Daoy (cell line): ENCODE measurements around the gene DRD2. TPM values are rescaled to one million over a fixed set of nuclear protein-coding genes. Genes with fewer than 3 reads are reported as not detected.

Experiments
- DNase-seq: peaks from one replicate; pipeline ENCODE4 v3.0.0-alpha.2; 2015; ENCODE audit warnings: low read depth
- total RNA-seq: library from RNA; depleted of rRNA; stranded (reverse); fragments of >200 nt; shearing (Covaris generic); gene quantifications from 2 replicates; pipeline ENCODE4 v1.2.3, GENCODE V29; 2014; rRNA removed

Gene DRD2
- total RNA-seq, 1 experiment from 2014 or later = 0.23 TPM

- no peak for DNase-seq
Observed at GRCh38 chr11:113372309-113372708, 102.9 kb downstream of the DRD2 start.

GRCh38 chr11:113370634-113371033, 104.6 kb downstream of the DRD2 start:
- DNase-seq = no peak

GRCh38 chr11:113369411-113369810, 105.8 kb downstream of the DRD2 start:
- no peak for DNase-seq

- no peak for DNase-seq
Observed at GRCh38 chr11:113365895-113366294, 109.3 kb downstream of the DRD2 start.

GRCh38 chr11:113363996-113364641, 111.1 kb downstream of the DRD2 start:
- DNase-seq = no peak

GRCh38 chr11:113363406-113363805, 111.8 kb downstream of the DRD2 start:
- no peak for DNase-seq

Other genes starting within 250 kb of the DRD2 start
- 6.9 and 9.9 TPM in 2 replicates for gene TTC12, start 160.8 kb downstream of the DRD2 start, total RNA-seq
- 0.06 TPM in 1 of 2 replicates, not detected in the other for gene ANKK1, start 87.6 kb downstream of the DRD2 start, total RNA-seq
- gene TMPRSS5, start 230.9 kb upstream of the DRD2 start, total RNA-seq = 0.69 TPM in 1 of 2 replicates, not detected in the other